ENCODE results near the gene RILP.

The RILP gene

DNA sequence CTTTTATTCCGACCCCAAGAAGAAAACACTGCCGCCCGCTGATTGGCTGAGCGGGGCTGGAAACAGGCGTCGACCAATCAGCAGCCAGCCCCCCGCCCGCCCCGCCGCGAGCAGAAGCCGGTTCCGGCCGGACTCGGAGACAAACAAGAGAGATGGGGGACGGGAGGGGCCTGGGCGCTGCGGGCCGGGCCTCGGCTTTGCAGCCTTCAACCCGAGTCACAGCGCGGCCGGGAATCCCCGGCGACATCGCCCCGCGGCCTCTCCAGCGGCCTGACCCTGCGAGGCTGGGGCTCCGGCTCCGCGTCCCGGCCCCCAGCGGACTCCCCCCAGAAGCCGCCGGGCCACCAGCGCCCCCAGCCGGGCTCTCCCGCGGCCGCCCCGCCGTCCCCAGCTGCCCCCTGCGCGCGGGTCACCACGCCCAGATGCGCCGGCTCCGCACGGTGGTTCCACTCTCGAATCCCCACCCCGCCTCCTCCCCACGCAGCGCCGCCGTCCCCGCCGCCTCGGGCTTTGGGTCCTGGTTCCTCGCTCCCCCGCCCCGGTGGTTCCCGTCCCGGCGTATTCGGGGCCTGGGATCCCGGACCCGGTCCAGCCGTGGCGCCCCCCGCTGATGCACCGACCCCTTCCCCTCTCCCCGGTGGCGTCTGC is 20.7 kb downstream of the RILP start:
- peak; percentile 95 for DNase-seq (ENCODE audit: low spot score)

DNA sequence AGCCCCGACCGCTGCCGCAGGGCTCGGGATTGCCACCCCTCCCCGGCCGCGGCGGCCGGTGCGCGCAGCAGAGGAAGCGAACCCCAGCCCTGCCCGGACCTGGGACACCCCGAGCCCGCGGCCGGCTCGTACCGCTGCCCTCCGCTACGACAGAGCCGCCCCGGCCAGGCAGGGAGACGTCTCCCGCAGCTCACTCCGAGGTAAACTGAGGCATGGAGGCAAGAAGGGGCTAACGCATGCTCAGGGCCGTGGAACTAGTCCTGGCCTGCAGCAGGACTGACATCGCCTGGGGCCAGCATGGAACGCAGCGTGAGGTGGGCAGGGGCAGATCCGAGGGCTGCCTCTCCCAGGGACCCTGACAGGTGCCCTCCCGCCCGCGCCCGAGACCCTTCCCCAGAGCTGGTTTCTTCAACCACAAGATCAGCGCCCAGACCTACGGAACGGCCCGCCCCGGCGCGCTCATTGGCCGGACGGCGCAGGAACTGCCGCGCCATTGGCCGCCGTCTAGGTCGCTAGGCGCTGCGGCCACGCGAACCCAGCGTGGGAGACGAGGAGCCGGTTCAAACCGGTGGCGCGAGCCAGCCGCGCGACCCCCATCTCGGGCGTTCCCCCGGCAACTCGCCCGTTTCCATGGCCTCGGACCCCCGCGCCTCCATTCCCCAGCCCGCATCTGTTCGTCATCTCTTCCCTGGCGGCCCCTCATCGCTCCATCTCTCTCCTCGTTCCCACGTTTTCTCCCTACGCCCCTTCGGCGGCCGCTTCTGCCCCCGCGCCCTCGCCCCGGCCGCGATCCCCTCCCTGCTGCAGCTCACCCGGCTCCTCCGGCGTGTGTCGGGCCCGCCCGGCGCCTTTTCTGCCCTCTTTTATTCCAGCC is 21.4 kb downstream of the RILP start, which contains the start of gene SLC43A2:
Gene SLC43A2 (minus strand): TSS at position 853 of the 874 bp plus-strand sequence. CDS start 960 bp downstream, outside the sequence.
- DNase-seq (ENCODE audit: low spot score), result peak; percentile 79

DNA sequence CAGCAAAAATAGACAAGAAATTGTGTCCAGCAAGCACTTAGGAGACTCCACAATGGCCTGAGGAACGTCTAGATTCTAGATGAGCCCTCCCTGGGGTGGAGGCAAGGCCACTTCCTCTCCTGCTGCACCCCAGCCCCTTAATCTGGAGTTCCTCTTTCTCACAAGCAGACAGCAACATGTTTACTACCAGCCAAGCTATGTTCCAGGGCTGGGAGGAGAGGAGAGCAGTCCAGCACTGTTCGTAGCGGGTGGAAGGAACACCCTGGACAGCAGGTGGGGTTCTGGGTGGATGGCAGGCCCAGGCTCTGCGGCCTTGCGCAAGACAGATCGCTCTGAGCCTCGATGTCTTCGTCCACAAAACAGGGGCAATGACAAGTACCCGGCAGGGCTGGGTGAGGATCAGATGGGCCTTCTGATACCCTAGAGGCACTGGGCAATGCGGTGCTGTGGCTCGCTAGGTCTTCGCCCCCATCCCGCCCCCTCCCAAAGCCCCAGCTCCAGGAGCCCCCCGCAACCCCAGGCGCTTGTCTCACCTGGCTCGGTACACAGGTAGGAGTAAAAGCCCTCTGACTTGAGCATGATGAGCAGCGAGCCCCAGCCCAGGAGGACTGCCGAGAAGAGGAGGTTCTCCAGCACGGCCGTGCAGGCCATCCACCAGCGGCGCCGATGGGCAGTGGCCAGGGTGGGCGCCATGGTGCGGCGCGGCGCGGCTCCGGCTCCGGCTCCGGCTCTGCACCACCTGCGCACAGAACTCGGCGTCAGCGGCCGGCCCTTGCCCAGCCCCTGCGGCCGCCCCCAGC is 22.3 kb downstream of the RILP start:
- no peak for DNase-seq (ENCODE audit: low spot score)

DNA sequence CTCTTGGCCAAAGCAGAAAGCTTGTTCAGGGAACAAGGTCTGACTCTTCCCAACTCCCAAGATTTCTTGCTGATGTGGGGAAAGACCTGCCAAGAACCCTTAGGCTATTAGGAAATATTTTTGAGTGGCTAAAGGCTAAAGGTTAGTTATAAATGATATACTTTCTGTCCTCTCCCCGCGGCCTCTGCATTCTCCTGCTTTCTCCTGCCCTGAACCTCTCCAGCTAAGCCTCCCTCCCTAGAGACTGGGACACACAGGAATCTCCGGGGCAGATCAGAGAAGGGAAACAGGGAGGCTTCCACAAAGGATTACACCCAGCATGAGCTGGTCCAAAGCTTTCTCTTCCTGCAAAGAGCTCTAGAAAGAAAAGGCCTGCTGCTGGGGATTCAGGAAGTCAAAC is 23.3 kb downstream of the RILP start:
- DNase-seq (ENCODE audit: low spot score), result no peak

DNA sequence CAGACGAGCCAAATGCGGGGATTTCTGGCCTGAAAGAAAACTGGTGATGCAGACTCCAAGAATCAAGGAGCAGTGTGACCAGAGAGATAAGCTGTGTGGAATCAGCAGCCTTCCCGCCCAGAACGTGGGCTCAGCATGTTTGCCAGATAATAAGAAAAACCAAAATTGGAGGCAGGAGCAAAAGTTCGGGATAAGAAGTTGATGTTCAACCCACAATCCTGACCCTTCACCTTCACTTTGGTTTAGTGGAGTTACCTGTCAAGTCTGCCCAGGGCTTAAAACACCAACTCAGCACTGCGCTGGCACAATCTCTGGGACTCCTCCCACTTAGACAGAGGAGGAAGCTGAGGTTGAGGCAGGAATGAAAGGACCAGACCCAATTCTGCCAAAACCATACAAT is 24.1 kb downstream of the RILP start:
- DNase-seq (ENCODE audit: low spot score), result no peak

DNA sequence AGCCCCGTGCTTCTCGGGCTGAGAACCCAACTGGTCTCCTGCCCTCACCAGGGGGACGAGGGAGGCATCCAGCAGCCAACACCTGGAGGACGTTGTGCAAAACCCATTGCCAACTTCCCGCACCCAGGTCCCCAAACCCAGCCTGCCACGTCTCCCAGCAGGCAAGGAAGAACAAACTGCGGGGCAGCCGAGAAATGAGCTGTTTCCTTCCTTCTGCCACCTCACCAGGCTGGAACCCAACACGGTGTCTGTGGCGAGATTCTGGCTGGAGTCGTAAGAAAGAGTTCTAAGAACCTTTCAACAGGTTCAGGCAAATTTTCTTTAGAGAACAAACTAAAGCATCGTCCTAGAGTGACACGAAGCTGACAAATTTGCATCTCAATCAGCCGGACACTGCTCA is 24.6 kb downstream of the RILP start:
- no peak for DNase-seq (ENCODE audit: low spot score)

DNA sequence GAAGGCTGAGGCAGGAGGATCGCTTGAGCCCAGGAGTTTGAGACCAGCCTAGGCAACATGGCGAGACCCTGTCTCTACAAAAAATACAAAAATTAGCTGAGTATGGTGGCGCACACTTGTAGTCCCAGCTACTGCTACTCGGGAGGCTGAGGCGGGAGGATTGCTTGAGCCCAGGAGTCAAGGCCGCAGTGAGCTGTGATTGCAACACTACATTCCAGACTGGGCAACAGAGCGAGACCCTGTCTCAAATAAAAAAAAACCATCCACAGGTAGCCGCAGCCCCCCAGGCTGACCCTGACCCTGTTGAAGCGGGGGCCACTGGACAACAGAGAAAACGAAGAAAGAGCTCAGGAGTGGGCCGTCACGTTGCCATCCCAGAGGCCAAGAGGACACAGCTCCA is 25.0 kb downstream of the RILP start:
- no peak for DNase-seq (ENCODE audit: low spot score)

DNA sequence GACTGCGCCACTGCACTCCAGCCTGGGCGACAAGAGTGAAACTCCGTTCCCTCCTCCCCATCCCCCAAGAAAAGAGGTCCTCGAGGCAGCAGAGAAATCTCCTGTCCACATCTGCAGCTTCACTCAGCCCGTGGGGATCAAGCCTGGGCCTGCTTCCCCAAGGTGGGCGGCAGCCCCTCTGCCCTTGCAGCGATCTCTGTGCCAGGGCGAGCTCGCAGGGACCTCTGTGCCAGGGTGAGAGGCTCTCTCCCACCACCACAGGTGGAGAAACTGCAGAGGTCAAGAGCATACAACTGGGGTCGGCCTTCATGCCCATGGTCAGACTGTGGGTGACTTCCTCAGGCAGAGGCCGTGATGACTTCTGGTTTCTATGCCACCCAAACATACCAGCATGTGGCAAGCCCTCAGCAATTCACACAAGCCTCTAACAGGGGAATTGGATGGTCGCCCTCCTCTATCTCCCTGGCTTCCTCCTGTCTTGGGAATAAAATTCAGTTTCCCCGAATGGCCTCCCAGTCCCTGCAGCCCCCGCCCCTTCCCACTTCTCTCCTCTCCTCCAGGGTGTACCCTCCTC is 26.5 kb downstream of the RILP start:
- DNase-seq (ENCODE audit: low spot score), result no peak

DNA sequence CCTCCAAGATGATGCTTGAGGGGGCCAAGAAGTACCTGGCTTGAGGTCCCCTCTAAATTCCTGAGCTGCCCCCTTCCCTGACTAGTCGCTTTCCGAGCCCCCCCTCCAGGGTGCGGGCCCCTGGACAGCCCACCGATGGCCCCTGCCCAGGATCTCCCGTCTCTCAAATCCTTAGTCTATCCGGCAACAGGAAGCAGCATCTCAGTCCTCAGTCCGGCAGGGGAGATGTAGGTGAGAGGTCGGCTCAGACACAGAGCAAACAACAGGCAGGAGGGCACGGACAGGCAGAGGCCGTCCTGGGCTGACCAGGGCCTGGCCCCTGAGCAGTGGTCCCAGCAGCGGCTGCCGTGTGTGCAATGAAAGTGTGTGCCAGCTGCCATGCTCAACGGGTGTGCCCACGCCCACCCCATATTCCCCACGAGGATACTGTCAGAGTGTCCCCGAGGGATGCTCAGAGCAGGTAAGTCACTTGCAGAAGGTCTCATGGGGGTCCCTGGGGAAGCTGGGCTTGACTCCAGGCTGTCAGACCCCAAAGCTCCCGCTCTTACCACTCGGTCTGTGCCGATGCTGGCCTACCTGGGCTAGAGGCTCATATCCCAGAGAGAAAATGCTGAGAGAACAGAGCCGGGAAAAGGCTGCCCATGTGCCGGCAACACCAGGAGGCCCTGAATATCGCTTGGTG is 28.3 kb downstream of the RILP start:
- no peak for DNase-seq (ENCODE audit: low spot score)

DNA sequence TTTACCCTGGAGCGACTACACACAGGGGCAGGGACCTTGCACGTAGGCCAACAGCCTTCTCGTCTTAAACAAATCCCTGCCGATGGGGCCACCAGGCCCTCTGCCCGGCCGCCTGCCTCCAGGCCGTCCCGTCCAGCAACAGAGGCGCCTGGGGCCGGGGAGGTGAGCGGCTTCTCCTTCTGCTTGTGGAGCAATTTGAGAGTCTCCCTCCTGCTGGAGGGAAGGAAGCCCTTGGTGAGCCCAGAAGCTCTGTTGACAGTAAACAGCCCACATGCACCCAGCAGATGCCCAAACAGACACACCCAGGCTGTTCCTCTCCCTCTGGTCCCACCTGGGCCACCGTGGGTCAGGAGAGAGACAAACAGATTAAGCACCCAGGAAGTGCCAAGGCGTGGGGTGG is 29.2 kb downstream of the RILP start:
- DNase-seq (ENCODE audit: low spot score), result no peak

DNA sequence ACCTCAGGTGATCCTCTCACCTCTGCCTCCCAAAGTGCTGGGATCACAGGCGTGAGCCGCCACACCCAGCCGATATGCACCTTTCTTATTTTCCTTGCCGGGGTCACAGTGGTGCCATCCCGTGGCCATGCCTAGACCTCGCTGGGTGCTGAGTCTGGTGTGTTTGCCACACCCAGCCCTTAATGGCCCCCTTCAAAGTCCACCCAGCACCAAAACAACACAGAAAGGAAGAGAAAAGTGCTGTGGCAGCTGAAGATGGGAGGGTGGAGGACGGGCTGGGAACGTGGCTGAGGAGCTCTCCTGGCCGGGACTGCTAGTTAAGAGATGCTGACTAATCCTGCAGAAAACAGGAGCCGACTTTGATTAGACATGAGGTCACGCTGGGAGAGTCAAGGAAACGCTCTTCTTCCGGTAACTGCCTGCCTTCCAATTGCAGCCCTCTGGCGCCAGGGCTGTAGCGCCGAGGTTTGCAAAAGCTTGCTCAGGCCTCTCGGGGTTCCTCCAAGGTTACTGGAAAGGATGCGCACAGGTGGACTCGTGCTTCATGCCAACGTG is 32.0 kb downstream of the RILP start:
- DNase-seq (ENCODE audit: low spot score), result peak; percentile 85

DNA sequence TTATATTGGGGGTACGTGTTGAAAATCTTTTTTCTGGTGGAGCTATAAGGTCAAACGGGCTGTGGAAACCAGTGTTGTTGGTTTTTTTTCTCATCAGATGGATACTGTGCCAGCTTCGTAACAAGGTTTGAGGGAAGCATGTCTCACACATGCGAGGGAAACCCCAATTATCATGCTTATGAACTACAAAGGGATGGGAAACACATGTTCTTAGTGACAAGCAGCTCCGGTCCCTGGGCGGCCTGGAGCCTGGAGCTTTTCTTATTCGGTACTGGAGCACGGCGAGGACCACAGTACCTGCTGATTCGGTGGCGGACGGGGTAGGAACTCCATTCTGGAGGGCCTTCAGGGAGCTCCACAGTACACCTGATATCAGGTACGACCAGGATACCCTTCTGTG is 33.6 kb downstream of the RILP start:
- DNase-seq (ENCODE audit: low spot score), result no peak

DNA sequence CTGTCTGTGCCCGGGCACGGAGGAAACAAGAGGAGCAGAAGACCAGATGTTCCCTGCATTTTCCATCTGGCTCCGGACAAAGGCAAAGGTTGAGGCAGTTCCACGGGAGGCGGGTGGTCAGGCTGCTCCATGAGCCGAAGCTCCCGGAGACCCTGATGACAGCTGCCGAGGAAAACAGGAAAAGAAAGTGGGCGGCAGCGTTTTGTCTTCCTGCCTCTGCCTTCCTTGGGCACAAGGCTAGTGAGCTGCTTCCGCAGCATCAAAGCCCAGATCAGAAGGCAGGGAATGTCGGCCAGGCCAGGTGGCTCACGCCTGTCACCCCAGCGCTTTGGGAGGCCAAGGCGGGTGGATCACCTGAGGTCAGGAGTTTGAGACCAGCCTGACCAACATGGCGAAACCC is 37.3 kb downstream of the RILP start:
- no peak for DNase-seq (ENCODE audit: low spot score)

DNA sequence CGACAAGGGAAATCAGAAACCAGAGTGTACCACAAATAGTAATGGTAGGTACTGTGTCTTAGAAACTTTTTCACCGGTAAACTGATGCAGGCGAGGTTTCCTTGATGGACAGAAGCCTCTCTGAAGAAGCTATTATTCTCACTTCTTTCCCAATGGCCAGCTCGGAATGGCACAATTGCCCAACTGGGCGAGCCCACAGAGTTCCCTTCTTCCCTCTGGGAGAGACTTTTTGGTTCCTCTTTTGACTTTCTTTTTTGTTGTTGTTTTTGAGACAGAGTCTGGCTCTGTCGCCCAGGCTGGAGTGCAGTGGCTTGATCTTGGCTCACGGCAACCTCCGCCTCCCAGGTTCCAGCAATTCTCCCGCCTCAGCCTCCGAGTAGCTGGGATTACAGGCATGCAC is 38.0 kb downstream of the RILP start:
- no peak for DNase-seq (ENCODE audit: low spot score)

DNA sequence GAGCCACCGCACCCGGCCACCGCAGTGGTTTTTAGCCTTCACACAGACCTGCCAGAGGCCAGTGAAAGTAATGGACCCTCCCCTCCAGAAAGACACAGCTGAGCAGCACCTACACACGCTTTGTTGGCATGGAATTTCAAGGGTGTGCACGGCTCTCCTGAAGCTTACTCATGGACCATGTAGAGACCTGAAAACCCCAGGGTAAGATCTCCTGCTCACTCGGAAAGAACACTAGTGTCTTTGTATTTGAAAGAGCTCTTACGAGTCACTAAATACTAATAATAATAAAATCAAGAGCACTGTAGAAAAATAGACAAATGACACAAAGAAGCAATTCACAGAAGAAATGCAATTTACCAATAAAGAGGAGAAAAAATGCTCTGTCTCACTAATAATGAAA is 41.0 kb downstream of the RILP start:
- DNase-seq (ENCODE audit: low spot score), result peak; percentile 36

DNA sequence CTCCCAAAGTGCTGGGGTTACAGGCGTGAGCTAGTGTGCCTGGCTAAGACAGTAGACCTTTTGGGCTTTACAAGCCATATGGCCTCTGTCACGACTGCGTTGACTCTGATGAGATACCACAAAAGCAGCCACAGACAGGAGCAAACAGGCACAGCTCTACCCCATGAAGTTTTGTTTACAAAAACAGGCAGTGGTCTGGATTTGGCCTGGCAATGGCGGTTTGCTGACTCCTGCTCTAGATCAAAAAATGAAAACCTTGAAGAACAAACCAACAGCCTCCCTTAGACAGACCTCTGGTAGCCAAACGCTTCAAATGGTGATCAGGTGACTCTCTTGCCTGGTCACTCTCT is 41.7 kb downstream of the RILP start:
- no peak for DNase-seq (ENCODE audit: low spot score)

DNA sequence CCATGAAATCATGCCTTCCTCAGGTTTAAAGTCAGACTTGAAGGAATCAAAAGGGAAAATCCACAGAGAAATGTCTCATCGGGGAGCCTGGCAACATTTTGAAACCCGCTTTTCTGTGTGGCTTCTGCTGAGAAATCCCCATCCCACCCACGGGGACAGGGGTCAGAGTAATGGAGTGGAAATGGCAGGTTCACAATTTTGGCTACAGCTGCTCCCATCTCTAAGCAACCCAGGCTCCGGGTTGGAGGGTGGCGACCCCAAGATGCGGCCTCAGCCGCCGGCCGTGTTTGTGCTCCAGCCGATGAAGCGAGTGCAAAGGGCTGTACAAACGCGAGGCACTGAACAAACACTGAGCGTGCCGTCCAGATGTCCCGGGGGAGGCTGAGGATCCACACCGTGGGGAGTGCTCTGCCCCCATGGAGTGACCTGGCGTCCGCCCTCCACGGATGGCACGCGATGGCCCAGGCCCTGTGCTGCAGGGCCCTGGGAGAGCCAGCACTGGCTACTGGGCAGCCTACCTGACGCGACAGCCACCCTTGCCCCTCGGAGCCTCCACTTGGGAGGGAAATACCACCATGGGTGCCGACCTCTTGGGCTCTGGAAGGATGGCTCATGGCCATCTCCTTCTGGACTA is 43.2 kb downstream of the RILP start:
- no peak for DNase-seq (ENCODE audit: low spot score)

DNA sequence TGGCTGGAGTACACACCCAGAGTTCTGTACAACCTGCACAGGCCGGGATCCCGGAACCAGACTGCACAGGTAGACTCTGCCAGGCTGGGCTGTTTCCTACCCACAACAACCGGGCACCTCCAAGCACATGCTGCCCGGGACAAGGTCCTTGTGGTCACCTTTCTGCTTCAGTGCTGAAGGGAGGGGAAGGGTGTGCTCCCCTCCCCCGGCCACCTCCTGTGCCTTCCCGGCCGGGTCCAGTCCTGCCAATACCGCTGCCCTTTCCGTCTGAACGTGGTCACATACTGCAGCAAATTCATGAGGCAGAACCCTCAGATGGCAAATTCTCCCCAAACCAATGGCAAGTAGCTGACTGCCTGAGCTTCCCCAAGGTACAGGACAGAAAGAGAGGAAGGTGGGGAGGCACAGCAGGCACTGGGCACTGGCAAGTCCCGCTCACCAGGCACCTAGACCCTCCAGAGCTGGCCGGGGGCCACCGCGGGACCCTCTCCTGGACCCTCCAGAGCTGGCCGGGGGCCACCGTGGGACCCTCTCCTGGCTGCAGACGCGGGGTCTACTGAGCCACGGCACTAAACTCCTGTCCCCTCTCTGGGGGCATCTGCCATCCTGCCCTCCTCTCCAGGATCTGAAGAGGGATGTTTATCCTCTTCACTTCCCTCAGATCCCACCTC is 43.9 kb downstream of the RILP start:
- DNase-seq (ENCODE audit: low spot score), result peak; percentile 42

DNA sequence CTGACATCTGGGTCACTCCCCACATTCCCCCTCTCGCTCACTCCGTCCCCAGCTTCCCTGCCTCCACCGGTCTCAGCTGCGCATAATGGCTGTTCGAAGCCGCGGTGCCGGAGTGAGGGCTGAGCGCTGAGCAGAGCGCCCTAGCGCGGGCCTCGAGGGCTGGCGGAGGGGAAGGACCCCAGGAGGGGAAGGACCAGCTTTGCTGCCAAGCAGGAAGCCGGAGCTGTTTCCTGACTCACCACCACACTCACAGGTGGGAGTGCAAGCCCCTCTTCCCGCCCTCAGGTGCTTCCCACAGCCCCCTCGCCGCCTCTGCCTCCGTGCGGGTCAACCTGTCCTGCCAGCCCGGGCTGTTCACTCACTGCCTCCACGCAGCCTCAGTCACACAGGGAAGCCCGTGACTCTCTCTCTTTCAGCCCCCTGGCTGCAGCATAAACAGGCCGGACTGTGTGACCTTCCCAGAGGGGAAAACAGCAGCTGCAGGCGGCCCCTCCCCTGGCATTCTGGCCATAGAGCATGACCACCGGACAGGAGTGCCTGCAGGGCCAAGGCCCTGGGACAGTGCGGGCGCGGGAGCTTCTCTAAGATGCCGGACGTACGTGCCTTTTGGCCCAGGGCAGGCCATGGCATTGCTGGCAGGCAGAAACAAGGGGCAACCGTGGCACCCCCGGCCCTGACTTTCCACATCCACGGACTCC is 44.7 kb downstream of the RILP start:
- DNase-seq (ENCODE audit: low spot score), result no peak

DNA sequence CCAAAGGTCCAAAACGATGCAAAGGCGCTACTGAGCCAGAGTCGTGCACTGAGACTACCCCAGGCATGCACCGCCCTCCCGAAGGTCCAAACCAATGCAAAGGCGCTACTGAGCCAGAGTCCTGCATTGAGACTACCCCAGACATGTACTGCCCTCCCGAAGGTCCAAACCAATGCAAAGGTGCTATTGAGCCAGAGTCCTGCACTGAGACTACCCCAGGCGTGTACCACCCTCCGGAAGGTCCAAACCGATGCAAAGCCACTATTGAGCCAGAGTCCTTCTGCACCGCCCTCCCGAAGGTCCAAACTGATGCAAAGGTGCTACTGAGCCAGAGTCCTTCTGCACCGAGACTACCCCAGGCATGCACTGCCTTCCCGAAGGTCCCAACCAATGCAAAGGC is 48.1 kb downstream of the RILP start:
- DNase-seq (ENCODE audit: low spot score), result no peak

Measured in kidney tubule cell (primary cell).